ENCODE measurements around the gene BUB3.

- TF ChIP-seq CTCF (IDR thresholded peaks at IDR 0.05) (no peak), EP300 (IDR thresholded peaks at IDR 0.05) (no peak), POLR2A (IDR thresholded peaks at IDR 0.05) (no peak)
Observed at GRCh38 chr10:123146894-123147634, 7.1 kb upstream of the BUB3 start.

Measured in tibial nerve (tissue), 4 donors.